NK-92 treated with Interleukin-12 subunit alpha and Interleukin-12 subunit beta, amount 100 ng/mL, for 24 hours (cell line): ENCODE data around the gene SCN4A.
A peak's percentile ranks its signal among the peaks of the same experiment; 100 is the strongest.
"Not testable (repeated sequence)": the region's sequence is repeated elsewhere in the genome, so short reads cannot be mapped to it uniquely, and the experiment has no call there.

ENCODE experiments used
- DNase-seq: peaks from one replicate; lab custom pipeline; 2025; lab: John Stamatoyannopoulos, UW

Gene SCN4A

GRCh38 chr17:63916566-63917185, 56.0 kb downstream of the SCN4A start:
- no peak for DNase-seq

GRCh38 chr17:63915753-63916152, 57.0 kb downstream of the SCN4A start:
- DNase-seq = not testable (repeated sequence)

GRCh38 chr17:63914471-63914870, 58.2 kb downstream of the SCN4A start:
- no peak for DNase-seq

- DNase-seq = no peak
Observed at GRCh38 chr17:63911657-63912100, 61.0 kb downstream of the SCN4A start.

- DNase-seq = no peak
Observed at GRCh38 chr17:63911041-63911635, 61.6 kb downstream of the SCN4A start, which contains the start of gene CSHL1. TSS of gene CSHL1 (minus strand) at chr17:63911258. CDS start at chr17:63911196, 62 bp downstream.

- DNase-seq = no peak
Observed at GRCh38 chr17:63910096-63910495, 62.6 kb downstream of the SCN4A start.

GRCh38 chr17:63909586-63909985, 63.1 kb downstream of the SCN4A start:
- not testable (repeated sequence) for DNase-seq

GRCh38 chr17:63907161-63907778, 65.4 kb downstream of the SCN4A start:
- DNase-seq = not testable (repeated sequence)

- DNase-seq = not testable (repeated sequence)
Observed at GRCh38 chr17:63904796-63905195, 67.9 kb downstream of the SCN4A start.

GRCh38 chr17:63903787-63904201, 68.9 kb downstream of the SCN4A start:
- DNase-seq = not testable (repeated sequence)

- not testable (repeated sequence) for DNase-seq
Observed at GRCh38 chr17:63901971-63902370, 70.7 kb downstream of the SCN4A start.

GRCh38 chr17:63898899-63899798, 73.6 kb downstream of the SCN4A start:
- peak; percentile 25 for DNase-seq

GRCh38 chr17:63896524-63897354, 76.0 kb downstream of the SCN4A start, which contains the start of gene CSH1:
TSS of gene CSH1 (minus strand) at chr17:63896574. CDS start at chr17:63896511, 63 bp downstream.
- DNase-seq = not testable (repeated sequence)

- DNase-seq = not testable (repeated sequence)
Observed at GRCh38 chr17:63894821-63895220, 77.9 kb downstream of the SCN4A start.

- not testable (repeated sequence) for DNase-seq
Observed at GRCh38 chr17:63894021-63894420, 78.7 kb downstream of the SCN4A start.

- not testable (repeated sequence) for DNase-seq
Observed at GRCh38 chr17:63892316-63893037, 80.2 kb downstream of the SCN4A start.

- DNase-seq = not testable (repeated sequence)
Observed at GRCh38 chr17:63889026-63889848, 83.5 kb downstream of the SCN4A start.
